KMS-11 (cell line): ENCODE measurements around the gene SPTBN1.

Experiments
- H2AFZ ChIP-seq: fragments of 200-600 bp; sonication (generic); 2 replicates; pipeline ENCODE4 v1.6.1; 2016; ENCODE audit warnings: antibody characterized with exemption, mixed run types, low read depth
- H3K27ac ChIP-seq: fragments of 200-600 bp; sonication (generic); 2 replicates; pipeline ENCODE4 v1.6.1; 2016; ENCODE audit warnings: mild to moderate bottlenecking, mixed run types
- H3K27me3 ChIP-seq: fragments of 200-600 bp; sonication (generic); 2 replicates; pipeline ENCODE4 v1.6.1; 2017; ENCODE audit warnings: mild to moderate bottlenecking, low read depth, mixed run types, moderate library complexity; ENCODE audit not compliant: insufficient read depth
- H3K36me3 ChIP-seq: fragments of 200-600 bp; sonication (generic); 2 replicates; pipeline ENCODE4 v1.6.1; 2017; ENCODE audit warnings: mild to moderate bottlenecking, mixed run types; ENCODE audit not compliant: insufficient read depth
- H3K4me1 ChIP-seq: fragments of 200-600 bp; sonication (generic); 2 replicates; pipeline ENCODE4 v1.6.1; 2016; ENCODE audit warnings: mild to moderate bottlenecking, low read depth, mixed run types; ENCODE audit not compliant: poor library complexity, severe bottlenecking
- H3K4me2 ChIP-seq: fragments of 200-600 bp; sonication (generic); 2 replicates; pipeline ENCODE4 v1.7.0; 2016; ENCODE audit warnings: mild to moderate bottlenecking, mixed run types
- H3K4me3 ChIP-seq: fragments of 200-600 bp; sonication (generic); IDR thresholded peaks from 2 replicates; pipeline ENCODE4 v1.6.1; 2017; ENCODE audit warnings: low read depth, low read length, mixed read lengths; ENCODE audit not compliant: insufficient read depth
- H3K79me2 ChIP-seq: fragments of 200-600 bp; sonication (generic); 2 replicates; pipeline ENCODE4 v1.6.1; 2016; ENCODE audit warnings: low read depth, mixed run types; ENCODE audit not compliant: insufficient read depth
- H3K9ac ChIP-seq: fragments of 200-600 bp; sonication (generic); 2 replicates; pipeline ENCODE4 v1.6.1; 2016; ENCODE audit warnings: mild to moderate bottlenecking, mixed run types
- H4K20me1 ChIP-seq: fragments of 200-600 bp; sonication (generic); 2 replicates; pipeline ENCODE4 v1.6.1; 2016; ENCODE audit warnings: mild to moderate bottlenecking, mixed run types; ENCODE audit not compliant: insufficient read depth
- TF ChIP-seq, protein P1 (sequence below): fragments of 200-600 bp; sonication (generic); conservative IDR thresholded peaks from 2 replicates; pipeline ENCODE4 v1.6.1; 2017; ENCODE audit warnings: low read depth, mild to moderate bottlenecking, antibody characterized with exemption, low read length, moderate library complexity, mixed read lengths

SPTBN1 gene

DNA sequence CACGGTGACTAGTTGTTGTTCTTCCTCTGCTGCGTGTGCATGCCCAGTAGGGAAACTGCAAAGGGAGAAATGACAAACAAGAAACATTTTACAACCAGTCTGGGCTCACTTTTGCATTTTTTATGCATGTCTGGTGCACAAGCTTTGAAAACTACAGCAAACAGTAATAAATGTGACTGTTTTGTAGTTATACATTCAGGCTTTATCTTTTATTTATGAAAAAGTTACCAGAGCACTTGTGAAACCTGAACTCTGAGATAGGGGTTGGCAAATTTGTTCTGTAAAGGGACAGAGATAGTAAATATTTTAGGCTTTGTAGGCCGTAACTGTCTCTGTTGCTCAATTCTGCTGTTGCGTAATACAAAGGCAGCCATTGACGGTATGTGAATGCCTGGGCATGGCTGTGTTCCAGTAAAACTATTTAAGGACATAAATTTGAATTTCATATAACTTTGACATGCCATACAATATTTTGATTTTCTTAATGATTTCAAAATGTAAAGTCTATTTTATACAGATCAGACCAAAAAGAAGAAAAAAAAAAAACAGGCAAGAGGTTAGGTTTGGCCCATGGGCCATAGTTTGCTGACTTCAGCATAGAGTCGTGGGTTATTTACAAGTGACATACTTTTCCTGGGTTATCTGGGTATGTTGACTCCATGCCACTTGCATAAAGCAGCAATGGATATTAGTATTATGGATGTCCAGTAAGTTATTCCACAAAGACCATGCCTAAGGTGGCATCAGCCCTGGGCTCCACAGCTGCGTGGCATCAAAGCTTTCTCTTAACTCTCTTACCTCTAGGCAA lies 213.8 kb downstream of the SPTBN1 start:
- Histone ChIP-seq H3K4me3 (no peak overlapping the region), H3K79me2 (no peaks in the 10 kb centered on the region), H2AFZ (no peak overlapping the region), H3K27ac (no peak overlapping the region), H3K4me2 (no peak overlapping the region), H3K27me3 (no peaks in the 10 kb centered on the region), H3K4me1 (no peaks in the 10 kb centered on the region), H3K36me3 (0 out of 2 replicates have a peak, but pooled peaks cover 8% of the 10 kb centered on the region), H4K20me1 (no peaks in the 10 kb centered on the region), H3K9ac (no peak overlapping the region)
- TF ChIP-seq, protein P1, sequence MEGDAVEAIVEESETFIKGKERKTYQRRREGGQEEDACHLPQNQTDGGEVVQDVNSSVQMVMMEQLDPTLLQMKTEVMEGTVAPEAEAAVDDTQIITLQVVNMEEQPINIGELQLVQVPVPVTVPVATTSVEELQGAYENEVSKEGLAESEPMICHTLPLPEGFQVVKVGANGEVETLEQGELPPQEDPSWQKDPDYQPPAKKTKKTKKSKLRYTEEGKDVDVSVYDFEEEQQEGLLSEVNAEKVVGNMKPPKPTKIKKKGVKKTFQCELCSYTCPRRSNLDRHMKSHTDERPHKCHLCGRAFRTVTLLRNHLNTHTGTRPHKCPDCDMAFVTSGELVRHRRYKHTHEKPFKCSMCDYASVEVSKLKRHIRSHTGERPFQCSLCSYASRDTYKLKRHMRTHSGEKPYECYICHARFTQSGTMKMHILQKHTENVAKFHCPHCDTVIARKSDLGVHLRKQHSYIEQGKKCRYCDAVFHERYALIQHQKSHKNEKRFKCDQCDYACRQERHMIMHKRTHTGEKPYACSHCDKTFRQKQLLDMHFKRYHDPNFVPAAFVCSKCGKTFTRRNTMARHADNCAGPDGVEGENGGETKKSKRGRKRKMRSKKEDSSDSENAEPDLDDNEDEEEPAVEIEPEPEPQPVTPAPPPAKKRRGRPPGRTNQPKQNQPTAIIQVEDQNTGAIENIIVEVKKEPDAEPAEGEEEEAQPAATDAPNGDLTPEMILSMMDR = no peak

DNA sequence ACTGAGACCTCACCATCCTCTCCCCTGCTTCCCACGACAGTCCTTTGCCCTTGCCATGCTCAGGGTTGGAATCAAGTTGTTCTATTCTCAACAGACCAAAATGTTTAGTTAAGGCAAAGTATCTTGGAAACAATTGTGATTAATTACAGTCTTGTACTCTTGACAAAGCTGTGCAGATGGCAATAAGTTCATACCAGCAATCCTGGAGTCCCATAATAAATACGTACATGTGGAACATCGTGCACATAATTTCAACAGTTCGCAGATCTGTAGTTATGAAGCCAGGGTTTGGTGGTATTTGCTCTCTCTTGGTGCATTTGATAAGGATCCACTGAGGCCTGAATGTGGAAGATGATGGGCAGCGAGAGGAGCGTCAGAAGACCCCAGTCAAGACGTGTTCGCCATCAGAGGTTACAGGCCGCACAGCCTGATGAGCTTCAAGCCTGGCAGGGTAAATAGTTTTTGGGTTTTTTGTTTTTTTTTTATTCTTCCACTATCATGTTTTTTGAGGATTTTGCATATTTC lies 214.4 kb downstream of the SPTBN1 start:
- H3K9ac ChIP-seq = no peak overlapping the region
- no peak overlapping the region for H3K27ac ChIP-seq
- no peaks in the 10 kb centered on the region for H4K20me1 ChIP-seq
- no peak overlapping the region for H3K4me2 ChIP-seq
- no peaks in the 10 kb centered on the region for H3K79me2 ChIP-seq
- no peak overlapping the region for H3K4me3 ChIP-seq
- TF ChIP-seq, protein P1 = no peak
- H3K36me3 ChIP-seq = 0 out of 2 replicates have a peak, but pooled peaks cover 8% of the 10 kb centered on the region
- no peak overlapping the region for H2AFZ ChIP-seq
- no peaks in the 10 kb centered on the region for H3K27me3 ChIP-seq
- H3K4me1 ChIP-seq = no peaks in the 10 kb centered on the region

DNA sequence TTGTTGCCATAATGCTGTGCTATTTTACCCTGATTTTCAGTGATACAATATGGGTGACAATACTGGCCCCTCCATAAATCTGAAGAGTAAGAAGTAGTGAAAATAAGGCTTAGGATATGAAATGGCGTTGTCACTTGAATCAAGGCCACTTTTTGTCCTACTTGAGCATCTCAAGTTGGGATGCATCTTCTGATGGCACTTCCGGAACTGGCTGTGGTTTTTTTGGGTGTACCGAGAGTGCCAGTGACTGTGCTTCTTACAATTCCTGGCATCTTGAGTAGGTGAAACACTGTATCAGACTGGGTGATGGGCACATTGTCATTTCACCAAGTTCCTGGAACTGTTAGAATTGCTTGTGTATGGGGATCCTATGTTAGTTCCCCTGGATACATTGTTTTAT lies 214.9 kb downstream of the SPTBN1 start:
- Histone ChIP-seq H3K79me2 (no peaks in the 10 kb centered on the region), H3K9ac (no peak overlapping the region), H3K27ac (no peak overlapping the region), H3K4me2 (no peak overlapping the region), H3K27me3 (no peaks in the 10 kb centered on the region), H3K4me3 (no peak overlapping the region), H4K20me1 (no peaks in the 10 kb centered on the region), H3K4me1 (no peaks in the 10 kb centered on the region), H2AFZ (no peak overlapping the region), H3K36me3 (0 out of 2 replicates have a peak, but pooled peaks cover 5% of the 10 kb centered on the region)
- TF ChIP-seq, protein P1 = no peak

DNA sequence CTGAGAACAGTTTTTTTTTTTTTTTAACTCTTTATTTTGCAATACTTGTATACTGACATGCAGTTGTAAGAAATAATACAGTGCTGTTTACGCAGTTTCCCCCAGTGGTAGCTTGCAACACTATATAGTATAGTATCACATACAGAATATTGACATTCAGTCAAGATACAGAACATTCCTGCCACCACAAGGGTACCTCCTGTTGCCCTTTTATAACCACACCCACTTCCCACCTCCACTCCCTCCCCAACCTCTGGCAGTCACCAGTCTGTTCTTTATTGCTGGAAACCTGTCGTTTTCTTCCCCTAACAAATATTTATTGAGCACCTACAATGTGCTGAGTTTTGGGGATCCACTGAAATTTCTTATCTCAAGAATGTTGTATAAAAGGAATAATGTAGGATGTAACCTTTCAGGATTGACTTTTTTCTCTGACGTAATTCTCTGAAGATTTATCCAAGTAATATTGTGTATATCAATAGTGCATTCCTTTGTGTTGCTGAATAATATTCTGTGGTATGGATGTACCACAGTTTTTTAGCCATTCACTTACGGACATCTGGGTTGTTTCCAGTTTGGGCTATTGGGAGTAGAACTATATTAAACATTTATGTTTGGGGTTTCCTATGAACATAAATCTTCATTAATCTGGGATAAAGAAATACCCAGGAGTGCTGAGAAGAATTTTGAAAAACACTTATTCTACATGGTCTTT lies 215.9 kb downstream of the SPTBN1 start:
- H3K4me2 ChIP-seq = no peak overlapping the region
- no peak overlapping the region for H3K27ac ChIP-seq
- H3K27me3 ChIP-seq = no peaks in the 10 kb centered on the region

More for the DNA sequence above, 215.9 kb downstream of the SPTBN1 start:
- TF ChIP-seq, protein P1 = no peak
- H3K36me3 ChIP-seq = no peaks in the 10 kb centered on the region
- no peak overlapping the region for H3K4me3 ChIP-seq
- no peak overlapping the region for H3K9ac ChIP-seq
- H3K79me2 ChIP-seq = no peaks in the 10 kb centered on the region
- no peaks in the 10 kb centered on the region for H3K4me1 ChIP-seq
- H4K20me1 ChIP-seq = no peaks in the 10 kb centered on the region
- H2AFZ ChIP-seq = no peak overlapping the region
